HG02798 (cell line): ENCODE results near the gene ARHGAP11B.
"Not testable (repeated sequence)": the region's sequence is repeated elsewhere in the genome, so short reads cannot be mapped to it uniquely, and the experiment has no call there.

Experiments used
- ATAC-seq: cut with Tn5 transposase; IDR thresholded peaks from one replicate; pipeline ENCODE4 v1.9.1; 2021; ENCODE audit warnings: mild to moderate bottlenecking; ENCODE audit not compliant: unreplicated experiment, poor library complexity

Gene ARHGAP11B

DNA sequence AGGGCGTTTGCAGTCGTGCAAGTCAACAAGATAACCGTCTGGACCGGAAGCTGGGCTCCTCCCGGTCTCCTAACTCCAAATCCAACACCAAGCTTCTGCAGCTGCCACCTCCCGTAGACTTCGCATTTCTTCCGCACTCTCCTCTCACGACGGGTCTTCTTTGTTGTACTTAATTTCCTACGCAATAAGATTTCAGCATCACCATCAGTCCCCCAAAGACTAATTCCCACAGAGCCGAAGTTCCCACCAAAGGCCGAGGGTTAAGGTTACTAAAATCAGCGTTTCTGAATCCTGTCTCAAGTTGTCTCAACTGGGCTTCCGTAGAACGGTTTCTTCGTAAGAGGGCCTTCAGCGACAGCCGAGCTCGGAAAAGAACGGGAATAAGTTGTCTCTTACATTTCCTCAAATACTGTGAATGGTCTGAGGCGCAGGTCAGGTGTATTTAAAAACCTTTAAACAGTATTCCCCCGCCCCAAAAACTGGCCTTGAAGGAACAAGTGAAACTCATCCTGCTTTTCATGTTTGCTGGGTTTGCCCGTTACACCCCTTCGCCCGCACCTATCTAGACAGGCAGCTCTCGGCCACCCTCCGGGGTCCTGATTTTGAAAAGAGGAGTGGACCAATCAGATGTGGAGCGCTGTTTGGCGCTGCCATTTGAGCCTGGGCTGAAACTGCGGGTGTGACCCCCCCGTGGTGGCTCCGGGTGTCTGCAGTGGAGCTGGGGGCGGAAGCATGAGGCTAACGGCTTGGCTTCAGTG, at the start of gene ARHGAP11B:
Gene ARHGAP11B (plus strand): TSS at position 693 of the 758 bp plus-strand sequence.
- peak; percentile 93 for ATAC-seq

GRCh38 chr15:30579394-30579970, 46.4 kb upstream of the ARHGAP11B start:
- not testable (repeated sequence) for ATAC-seq

DNA sequence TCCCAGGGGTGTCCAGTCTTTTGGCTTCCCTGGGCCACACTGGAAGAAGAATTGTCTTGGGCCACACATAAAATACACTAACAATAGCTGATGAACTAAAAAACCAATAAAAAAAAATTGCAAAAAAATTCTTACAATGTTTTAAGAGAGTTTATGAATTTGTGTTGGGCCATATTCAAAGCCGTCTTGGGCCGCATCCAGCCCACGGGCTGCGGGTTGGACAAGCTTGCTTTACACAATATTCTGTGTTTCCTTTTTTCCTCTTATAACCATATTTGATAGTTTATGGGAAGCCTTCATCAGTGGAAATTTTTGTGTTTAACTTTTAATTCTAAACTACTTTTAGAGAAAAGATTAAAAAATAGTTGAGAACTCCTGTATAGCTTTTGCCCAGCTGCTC, 45.2 kb upstream of the ARHGAP11B start:
- ATAC-seq = not testable (repeated sequence)

- ATAC-seq = not testable (repeated sequence)
These were observed 27.0 kb upstream of the ARHGAP11B start for GRCh38 chr15:30598953-30599352.

GRCh38 chr15:30603796-30604195, 22.1 kb upstream of the ARHGAP11B start, which contains the start of gene GOLGA8H:
Gene GOLGA8H, plus strand, starts transcription at chr15:30604028. Its CDS starts 98 bp downstream, at chr15:30604126.
- ATAC-seq = not testable (repeated sequence)

- not testable (repeated sequence) for ATAC-seq
These were observed 13.7 kb upstream of the ARHGAP11B start for GRCh38 chr15:30612271-30612670.

DNA sequence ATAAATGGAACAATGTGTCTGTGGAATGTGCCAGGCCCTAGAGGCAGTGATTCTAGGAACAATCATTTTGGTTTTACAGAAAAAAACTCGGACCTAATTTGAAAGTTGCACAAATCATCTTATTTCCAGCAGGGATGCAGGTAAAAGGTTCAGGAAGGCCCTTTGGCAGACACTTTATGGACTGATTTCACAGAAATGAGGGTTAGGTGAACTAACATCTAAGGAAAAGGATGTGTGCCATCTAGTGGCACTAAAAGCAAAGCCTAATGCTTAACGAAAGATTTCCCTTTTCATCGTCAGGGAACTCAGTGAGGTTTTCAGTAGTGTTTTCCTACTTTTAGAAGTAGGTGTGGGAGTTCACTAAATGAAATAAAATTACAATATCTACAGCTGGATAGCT, 4.6 kb upstream of the ARHGAP11B start:
- ATAC-seq = not testable (repeated sequence)

- peak; percentile 11 for ATAC-seq
These were observed 252 bp downstream of the ARHGAP11B start for GRCh38 chr15:30626194-30626565.

- ATAC-seq = peak; percentile 2
These were observed 704 bp downstream of the ARHGAP11B start for GRCh38 chr15:30626632-30627031.

GRCh38 chr15:30650012-30650929, 24.3 kb downstream of the ARHGAP11B start:
- peak; percentile 96 for ATAC-seq

DNA sequence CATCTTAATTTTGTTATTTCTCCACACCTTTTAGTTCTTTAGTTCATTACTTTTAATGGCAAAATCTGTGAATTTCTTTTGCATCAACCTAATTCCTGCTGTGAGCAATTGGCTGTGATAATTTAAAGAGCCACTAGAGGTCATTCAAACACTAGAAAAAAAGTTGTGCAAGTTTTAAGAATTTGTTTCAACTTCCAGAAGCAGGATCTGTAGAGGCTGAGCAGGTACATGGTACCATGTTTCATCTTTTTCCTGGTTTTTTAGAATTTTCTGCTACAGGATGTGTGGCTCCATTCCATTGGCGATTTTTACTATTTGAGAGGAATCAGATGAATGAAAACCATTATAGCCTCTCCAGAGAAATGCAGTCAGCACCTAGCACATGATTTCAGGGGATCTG, 35.2 kb downstream of the ARHGAP11B start:
- ATAC-seq = not testable (repeated sequence)

DNA sequence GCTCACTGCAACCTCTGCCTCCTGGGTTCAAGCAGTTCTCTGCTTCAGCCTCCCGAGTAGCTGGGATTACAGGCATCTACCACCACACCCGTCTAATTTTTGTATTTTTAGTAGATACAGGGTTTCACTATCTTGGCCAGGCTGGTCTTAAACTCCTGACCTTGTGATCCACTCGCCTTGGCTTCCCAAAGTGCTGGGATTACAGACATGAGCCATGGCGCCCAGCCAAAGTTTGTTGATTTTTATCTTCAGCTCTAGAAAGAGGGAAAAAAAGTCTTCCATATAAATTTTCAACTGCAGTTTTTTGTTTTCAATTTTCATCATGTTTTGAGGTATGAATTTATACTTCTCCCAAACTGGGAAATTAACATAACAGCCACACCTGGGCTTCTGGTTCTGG, 43.7 kb downstream of the ARHGAP11B start:
- ATAC-seq = not testable (repeated sequence)

GRCh38 chr15:30670056-30670455, 44.1 kb downstream of the ARHGAP11B start:
- ATAC-seq = no peak

DNA sequence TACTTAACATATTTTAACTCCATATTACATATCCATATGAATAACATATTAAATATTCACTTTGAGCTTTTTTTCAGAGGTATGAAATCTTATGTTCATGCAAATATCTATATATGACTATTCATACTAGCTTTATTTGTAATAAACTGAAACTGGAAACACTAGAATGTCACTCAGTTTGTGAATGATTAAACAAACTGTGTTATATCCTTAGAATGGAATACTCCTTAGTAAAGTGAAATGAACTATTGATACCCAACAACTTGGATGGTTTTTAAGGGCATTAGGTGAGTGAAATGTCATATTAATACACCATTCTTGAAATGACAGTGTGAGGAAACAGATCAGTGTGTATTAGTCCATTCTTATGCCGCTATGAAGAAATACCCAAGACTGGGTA, 45.4 kb downstream of the ARHGAP11B start:
- ATAC-seq = no peak

- ATAC-seq = no peak
These were observed 49.2 kb downstream of the ARHGAP11B start for GRCh38 chr15:30675126-30675525.

DNA sequence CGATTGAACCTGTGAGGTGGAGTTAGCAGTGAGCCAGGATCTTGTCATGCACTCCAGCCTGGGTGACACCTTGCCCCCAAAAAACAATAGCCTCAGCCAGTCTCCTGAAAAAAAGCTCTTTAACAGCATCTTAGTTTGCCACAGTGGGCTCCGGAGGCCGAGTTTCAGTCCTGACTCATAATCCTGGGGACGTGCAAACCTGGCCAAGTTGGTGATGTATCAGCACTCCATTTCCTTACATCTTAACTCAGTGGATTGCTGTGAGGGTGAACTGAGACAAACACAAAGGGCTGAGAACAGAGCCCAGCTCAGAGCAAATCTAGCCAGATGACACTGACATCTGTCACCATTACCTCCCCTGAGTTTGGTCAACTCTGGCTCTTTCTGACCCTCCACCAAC, 50.0 kb downstream of the ARHGAP11B start:
- not testable (repeated sequence) for ATAC-seq

- not testable (repeated sequence) for ATAC-seq
These were observed 55.1 kb downstream of the ARHGAP11B start for GRCh38 chr15:30680997-30681396.

DNA sequence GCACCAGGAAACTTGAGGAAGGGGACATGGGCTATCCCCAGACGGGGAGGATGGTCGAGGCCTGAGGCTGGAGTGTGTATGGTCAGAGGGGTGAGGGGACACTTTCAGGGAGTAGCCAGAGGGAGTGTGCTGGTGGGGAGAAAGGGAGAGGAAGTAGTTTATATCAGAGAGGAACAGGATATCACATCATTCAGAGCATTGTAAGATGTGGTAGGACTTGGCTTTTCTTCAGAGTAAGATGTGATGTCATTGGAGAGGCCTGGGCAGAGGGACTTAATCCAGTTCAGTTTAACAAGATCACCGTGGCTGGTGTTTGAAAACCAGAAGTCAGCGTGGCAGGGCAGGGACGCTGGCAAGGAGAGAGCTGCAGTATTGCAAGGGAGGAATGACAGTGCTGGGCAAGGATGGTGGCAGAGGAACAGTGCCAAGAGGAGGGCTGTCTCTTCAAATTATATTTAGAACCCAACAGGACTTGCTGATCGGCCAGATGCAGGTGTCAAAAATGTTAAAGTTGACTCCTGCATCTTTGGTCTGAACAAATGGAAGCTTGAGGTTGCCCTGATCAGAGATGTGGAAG, 59.9 kb downstream of the ARHGAP11B start:
- ATAC-seq = not testable (repeated sequence)

DNA sequence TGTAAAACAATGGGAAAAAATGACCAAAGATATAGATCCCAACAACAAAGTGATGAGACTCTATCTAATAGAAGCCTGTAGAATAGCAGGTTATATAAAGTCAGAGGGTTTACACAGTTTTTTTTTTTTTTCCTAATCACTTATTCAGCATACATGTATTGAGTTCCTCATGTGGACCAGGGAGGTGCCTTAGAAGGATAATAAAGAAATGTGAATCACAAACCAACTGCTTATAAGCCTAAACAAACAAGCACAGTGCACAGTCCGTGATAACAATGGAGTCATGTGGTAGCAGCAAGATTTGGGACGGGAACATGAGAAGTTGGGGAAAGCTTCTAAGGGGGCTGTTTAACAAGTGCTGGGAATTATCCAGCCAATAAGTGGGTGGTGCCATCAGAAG, 60.7 kb downstream of the ARHGAP11B start:
- ATAC-seq = not testable (repeated sequence)
